Thyroid gland (tissue), 4 donors: ENCODE results near the gene KCTD10. TPM values are rescaled to one million over a fixed set of nuclear protein-coding genes. Genes with fewer than 3 reads are reported as not detected.

Source experiments
- DNase-seq, 2 donors: peaks; one replicate each; pipeline ENCODE4 v3.0.0-alpha.2; 2019
- H3K27ac ChIP-seq, 3 donors: fragments of 200-600 bp; sonication (generic); 1 replicate in 2 of 3; 2 replicates in 1 of 3; pipeline ENCODE4 v1.5.1; 2016 to 2019; ENCODE audit warnings: mild to moderate bottlenecking in 1 of 3, moderate library complexity in 1 of 3
- H3K27me3 ChIP-seq: fragments of 200-600 bp; sonication (generic); one replicate; pipeline ENCODE4 v1.5.1; 2019
- H3K36me3 ChIP-seq, 2 donors: fragments of 200-600 bp; sonication (generic); one replicate each; pipeline ENCODE4 v1.5.1; 2016 to 2019
- H3K4me1 ChIP-seq, 2 donors: fragments of 200-600 bp; sonication (generic); one replicate each; pipeline ENCODE4 v1.5.1; 2017 to 2019
- H3K4me3 ChIP-seq, 3 donors: fragments of 200-600 bp; sonication (generic); replicated peaks in 1 of 3; 1 replicate in 2 of 3; 2 replicates in 1 of 3; pipeline ENCODE4 v1.5.1; 2016; ENCODE audit warnings: mild to moderate bottlenecking in 1 of 3
- H3K9me3 ChIP-seq: fragments of 200-600 bp; sonication (generic); one replicate; pipeline ENCODE4 v1.5.1; 2017
- POLR2A ChIP-seq, 2 donors: fragments of 450-650 bp; IDR thresholded peaks; one replicate each; pipeline ENCODE4 v1.6.1; 2017; ENCODE audit warnings: antibody characterized with exemption in 2 of 2, mild to moderate bottlenecking in 2 of 2, moderate library complexity in 1 of 2
- WGBS, 2 donors: methylation state at CpG; one replicate each; pipeline ENCODE4 v1.1.5; 2017; 5-methylcytosine and 5-hydroxymethylcytosine counted together
- intact Hi-C: fragments of 100-400 bp; cut with DNase I; formaldehyde crosslinking; loops from one replicate; pipeline ENCODE4 v1.15.1; 2023
- total RNA-seq, 4 donors: library from RNA; depleted of rRNA; stranded (reverse); fragments of >200 nt; gene quantifications; one replicate each; pipeline ENCODE4 v1.2.3, GENCODE V29; 2016
- TF ChIP-seq, protein P1 (sequence below), 6 experiments: fragments of 200-600 bp in 3 of 6; fragments of 450-650 bp in 3 of 6; sonication (generic) in 3 of 6; IDR thresholded peaks; one replicate each; pipeline ENCODE4 v1.5.1; 2016 to 2019; ENCODE audit warnings: antibody characterized with exemption in 6 of 6, mild to moderate bottlenecking in 2 of 6, inconsistent platforms in 1 of 6, moderate library complexity in 1 of 6

The KCTD10 gene, protein sequence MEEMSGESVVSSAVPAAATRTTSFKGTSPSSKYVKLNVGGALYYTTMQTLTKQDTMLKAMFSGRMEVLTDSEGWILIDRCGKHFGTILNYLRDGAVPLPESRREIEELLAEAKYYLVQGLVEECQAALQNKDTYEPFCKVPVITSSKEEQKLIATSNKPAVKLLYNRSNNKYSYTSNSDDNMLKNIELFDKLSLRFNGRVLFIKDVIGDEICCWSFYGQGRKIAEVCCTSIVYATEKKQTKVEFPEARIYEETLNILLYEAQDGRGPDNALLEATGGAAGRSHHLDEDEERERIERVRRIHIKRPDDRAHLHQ
- 100 to 1,000 TPM in 1 of 4 donors, 10 to 100 TPM in 3; 70.3 to 149 (median 85.4) TPM for total RNA-seq

- intact Hi-C loops, result loop anchor here (5.0 kb wide), 1 partner anchor 45 kb away; no protein-coding TSS in a partner anchor
- WGBS, 2 donors, result 0% methylated on average over 39 to 41 of the region's 54 CpGs
Measured at GRCh38 chr12:109477185-109477962, at the start of gene KCTD10, which contains the start of gene UBE3B. Gene KCTD10 (minus strand): TSS chr12:109477300. CDS start chr12:109477262, 38 bp downstream. Gene UBE3B (plus strand): TSS chr12:109477634. CDS start chr12:109483552, 5,918 bp downstream.

GRCh38 chr12:109525279-109525585 lies 48.1 kb upstream of the KCTD10 start:
- intact Hi-C loops, result no loop called here
- Histone ChIP-seq H3K36me3 (peaks cover 49 to 57% of the 10 kb centered on the region in 2 donors), H3K4me3 (no peak overlapping the region), H3K9me3 (no peaks in the 10 kb centered on the region), H3K4me1 (peaks cover 0 to 3% of the 10 kb centered on the region in 2 donors), H3K27ac (no peak overlapping the region), H3K27me3 (no peaks in the 10 kb centered on the region)
- DNase-seq, result no peak
- 85 to 92% methylated on average over 3 of the region's 3 CpGs for WGBS, 2 donors
- TF ChIP-seq POLR2A (IDR thresholded peaks at IDR 0.05), result no peak
- TF ChIP-seq, protein P1, sequence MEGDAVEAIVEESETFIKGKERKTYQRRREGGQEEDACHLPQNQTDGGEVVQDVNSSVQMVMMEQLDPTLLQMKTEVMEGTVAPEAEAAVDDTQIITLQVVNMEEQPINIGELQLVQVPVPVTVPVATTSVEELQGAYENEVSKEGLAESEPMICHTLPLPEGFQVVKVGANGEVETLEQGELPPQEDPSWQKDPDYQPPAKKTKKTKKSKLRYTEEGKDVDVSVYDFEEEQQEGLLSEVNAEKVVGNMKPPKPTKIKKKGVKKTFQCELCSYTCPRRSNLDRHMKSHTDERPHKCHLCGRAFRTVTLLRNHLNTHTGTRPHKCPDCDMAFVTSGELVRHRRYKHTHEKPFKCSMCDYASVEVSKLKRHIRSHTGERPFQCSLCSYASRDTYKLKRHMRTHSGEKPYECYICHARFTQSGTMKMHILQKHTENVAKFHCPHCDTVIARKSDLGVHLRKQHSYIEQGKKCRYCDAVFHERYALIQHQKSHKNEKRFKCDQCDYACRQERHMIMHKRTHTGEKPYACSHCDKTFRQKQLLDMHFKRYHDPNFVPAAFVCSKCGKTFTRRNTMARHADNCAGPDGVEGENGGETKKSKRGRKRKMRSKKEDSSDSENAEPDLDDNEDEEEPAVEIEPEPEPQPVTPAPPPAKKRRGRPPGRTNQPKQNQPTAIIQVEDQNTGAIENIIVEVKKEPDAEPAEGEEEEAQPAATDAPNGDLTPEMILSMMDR (IDR thresholded peaks at IDR 0.05), result no peak

More at GRCh38 chr12:109477185-109477962, at the start of gene KCTD10, which contains the start of gene UBE3B:
- H3K27me3 ChIP-seq, result no peaks in the 10 kb centered on the region
- peaks cover 0 to 4% of the 10 kb centered on the region in 2 donors for H3K36me3 ChIP-seq
- peak; percentile 87 to 88 for DNase-seq
- TF ChIP-seq, protein P1 (IDR thresholded peaks at IDR 0.05), result peak in 2 of 6 experiments; percentile 7 to 18
- TF ChIP-seq POLR2A (IDR thresholded peaks at IDR 0.05), result peak; percentile 63 to 92
- H3K27ac ChIP-seq, result peak within 1 kb of the TSS; percentile 97 to 99 (median 98)
- peak within 1 kb of the TSS; percentile 79 to 97 (median 87) for H3K4me3 ChIP-seq
- no peaks in the 10 kb centered on the region for H3K9me3 ChIP-seq
- H3K4me1 ChIP-seq, result peaks cover 46 to 48% of the 10 kb centered on the region in 2 donors

- Histone ChIP-seq H3K4me3 (no peak overlapping the region), H3K27me3 (no peaks in the 10 kb centered on the region), H3K27ac (no peak overlapping the region), H3K4me1 (no peaks in the 10 kb centered on the region), H3K9me3 (no peaks in the 10 kb centered on the region), H3K36me3 (peaks cover 49 to 62% of the 10 kb centered on the region in 2 donors)
- intact Hi-C loops, result no loop called here
- no peak for DNase-seq
- TF ChIP-seq, protein P1 (IDR thresholded peaks at IDR 0.05), result no peak
- TF ChIP-seq POLR2A (IDR thresholded peaks at IDR 0.05), result no peak
- WGBS, 2 donors, result 91 to 92% methylated on average over 25 of the region's 26 CpGs
Measured at GRCh38 chr12:109524466-109525278, 47.6 kb upstream of the KCTD10 start.

GRCh38 chr12:109523504-109523903 lies 46.4 kb upstream of the KCTD10 start:
- intact Hi-C loops, result no loop called here
- no peak for DNase-seq
- no peak for TF ChIP-seq POLR2A (IDR thresholded peaks at IDR 0.05)
- TF ChIP-seq, protein P1 (IDR thresholded peaks at IDR 0.05), result no peak
- no peaks in the 10 kb centered on the region for H3K9me3 ChIP-seq
- WGBS, 2 donors, result 71 to 80% methylated on average over 2 to 5 of the region's 5 CpGs
- H3K4me1 ChIP-seq, result peaks cover 0 to 6% of the 10 kb centered on the region in 2 donors
- peaks cover 49 to 67% of the 10 kb centered on the region in 2 donors for H3K36me3 ChIP-seq
- H3K4me3 ChIP-seq, result no peak overlapping the region
- no peaks in the 10 kb centered on the region for H3K27me3 ChIP-seq
- no peak overlapping the region for H3K27ac ChIP-seq
